ACHN (cell line): ENCODE data around the gene TAS2R38.

Source experiments
- DNase-seq: peaks from one replicate; pipeline ENCODE4 v3.0.0-alpha.2; 2015
- in situ Hi-C: cut with HindIII; loops from 2 replicates; pipeline ENCODE4 v1.10.0; 2017; ENCODE audit warnings: low sequenced_read_pairs, low pct_ligation_motif_present, low pct_unique_long_range_greater_than_20kb

Gene TAS2R38

GRCh38 chr7:141928845-141929195 is 44.8 kb downstream of the TAS2R38 start:
- no peak for DNase-seq
- in situ Hi-C loops, result no loop called here

DNA sequence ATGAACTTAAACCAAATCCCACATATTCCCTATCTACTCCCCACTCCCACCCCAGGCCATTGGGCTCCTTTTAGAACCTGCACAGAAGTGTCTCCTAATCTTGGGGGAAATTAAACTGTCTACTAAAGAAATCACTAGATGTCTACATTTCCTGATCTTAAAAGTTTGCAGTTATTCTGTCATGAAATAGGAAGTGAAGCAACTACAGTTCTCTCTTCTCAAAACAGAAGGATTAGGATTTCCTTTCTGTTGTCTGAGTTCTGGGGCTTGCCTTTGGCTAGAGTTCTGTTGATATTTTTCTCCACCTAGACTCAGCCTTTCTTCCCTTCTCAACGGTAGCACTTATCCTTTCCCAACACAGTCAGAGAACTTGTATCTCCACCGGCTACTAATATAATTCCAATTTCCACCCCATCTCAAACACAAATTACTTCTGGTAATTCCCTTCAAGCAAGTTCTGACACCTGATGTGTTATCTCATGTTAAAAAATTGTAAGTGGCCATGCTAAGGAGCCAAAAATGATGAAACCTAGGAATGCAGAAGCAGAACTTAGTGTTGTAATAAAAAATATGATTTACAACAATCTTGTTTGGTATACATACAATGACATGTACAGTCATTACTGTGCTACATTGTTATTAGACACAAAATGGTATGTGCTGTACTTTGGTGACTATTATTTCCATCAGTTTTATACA is 45.3 kb downstream of the TAS2R38 start:
- in situ Hi-C loops, result no loop called here

More for the DNA sequence above, 45.3 kb downstream of the TAS2R38 start:
- no peak for DNase-seq
